NCI-H128 (cell line): ENCODE data around the gene LRP1B.
"Not testable (repeated sequence)": the region's sequence is repeated elsewhere in the genome, so short reads cannot be mapped to it uniquely, and the experiment has no call there.

Experiments
- DNase-seq: peaks from one replicate; lab custom pipeline; 2025; ENCODE audit not compliant: unreplicated experiment; lab: John Stamatoyannopoulos, UW

Gene LRP1B

GRCh38 chr2:140596447-140596846 lies 1534.4 kb downstream of the LRP1B start:
- no peak for DNase-seq

- DNase-seq: no peak
Measured at GRCh38 chr2:140595107-140595506, 1535.7 kb downstream of the LRP1B start.

- DNase-seq: no peak
Measured at GRCh38 chr2:140593132-140593531, 1537.7 kb downstream of the LRP1B start.

GRCh38 chr2:140589696-140590095 lies 1541.1 kb downstream of the LRP1B start:
- DNase-seq: no peak

GRCh38 chr2:140589273-140589672 lies 1541.5 kb downstream of the LRP1B start:
- DNase-seq: no peak

- no peak for DNase-seq
Measured at GRCh38 chr2:140586379-140586778, 1544.4 kb downstream of the LRP1B start.

- no peak for DNase-seq
Measured at GRCh38 chr2:140585016-140585415, 1545.8 kb downstream of the LRP1B start.

- no peak for DNase-seq
Measured at GRCh38 chr2:140584471-140584870, 1546.3 kb downstream of the LRP1B start.

GRCh38 chr2:140580532-140581151 lies 1550.2 kb downstream of the LRP1B start:
- no peak for DNase-seq

GRCh38 chr2:140577453-140577852 lies 1553.4 kb downstream of the LRP1B start:
- no peak for DNase-seq

GRCh38 chr2:140567734-140568133 lies 1563.1 kb downstream of the LRP1B start:
- DNase-seq: no peak

GRCh38 chr2:140565756-140566155 lies 1565.1 kb downstream of the LRP1B start:
- DNase-seq: no peak

- DNase-seq: no peak
Measured at GRCh38 chr2:140555701-140556100, 1575.1 kb downstream of the LRP1B start.

- DNase-seq: no peak
Measured at GRCh38 chr2:140552634-140553033, 1578.2 kb downstream of the LRP1B start.

GRCh38 chr2:140551287-140551686 lies 1579.5 kb downstream of the LRP1B start:
- no peak for DNase-seq

GRCh38 chr2:140550821-140551220 lies 1580.0 kb downstream of the LRP1B start:
- no peak for DNase-seq

- not testable (repeated sequence) for DNase-seq
Measured at GRCh38 chr2:140544769-140545168, 1586.0 kb downstream of the LRP1B start.

- no peak for DNase-seq
Measured at GRCh38 chr2:140542627-140543026, 1588.2 kb downstream of the LRP1B start.

GRCh38 chr2:140539242-140539875 lies 1591.5 kb downstream of the LRP1B start:
- no peak for DNase-seq

- DNase-seq: no peak
Measured at GRCh38 chr2:140529706-140530105, 1601.1 kb downstream of the LRP1B start.

GRCh38 chr2:140528982-140529381 lies 1601.8 kb downstream of the LRP1B start:
- DNase-seq: no peak

- DNase-seq: no peak
Measured at GRCh38 chr2:140526575-140526974, 1604.2 kb downstream of the LRP1B start.

GRCh38 chr2:140512106-140512505 lies 1618.7 kb downstream of the LRP1B start:
- no peak for DNase-seq
